GM19395 (cell line): Measurements from ENCODE around the gene FARS2.
"Not testable (repeated sequence)": the region's sequence is repeated elsewhere in the genome, so short reads cannot be mapped to it uniquely, and the experiment has no call there.

Experiments
- ATAC-seq: cut with Tn5 transposase; IDR thresholded peaks from one replicate; pipeline ENCODE4 v1.9.1; 2021; ENCODE audit warnings: mild to moderate bottlenecking, moderate library complexity; ENCODE audit not compliant: unreplicated experiment

FARS2 gene

DNA sequence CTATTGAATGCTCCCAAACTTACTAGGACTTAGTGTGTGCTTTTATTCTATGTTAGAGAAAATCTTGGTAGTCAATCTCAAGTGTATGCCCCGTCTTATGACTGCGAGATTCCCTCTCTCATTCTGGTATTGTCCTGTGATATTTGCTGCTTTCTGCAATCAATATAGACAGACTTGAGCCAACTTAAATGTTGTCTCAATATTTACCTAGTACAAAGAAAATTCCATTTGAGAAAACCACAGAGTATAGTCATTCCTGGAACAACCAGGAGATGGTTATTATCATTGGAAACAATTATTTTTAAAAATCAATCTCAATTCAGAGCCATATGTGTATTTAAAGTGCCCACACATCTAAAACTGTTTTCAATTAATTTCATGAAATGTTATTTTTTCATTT, 415.4 kb downstream of the FARS2 start:
- ATAC-seq: no peak

DNA sequence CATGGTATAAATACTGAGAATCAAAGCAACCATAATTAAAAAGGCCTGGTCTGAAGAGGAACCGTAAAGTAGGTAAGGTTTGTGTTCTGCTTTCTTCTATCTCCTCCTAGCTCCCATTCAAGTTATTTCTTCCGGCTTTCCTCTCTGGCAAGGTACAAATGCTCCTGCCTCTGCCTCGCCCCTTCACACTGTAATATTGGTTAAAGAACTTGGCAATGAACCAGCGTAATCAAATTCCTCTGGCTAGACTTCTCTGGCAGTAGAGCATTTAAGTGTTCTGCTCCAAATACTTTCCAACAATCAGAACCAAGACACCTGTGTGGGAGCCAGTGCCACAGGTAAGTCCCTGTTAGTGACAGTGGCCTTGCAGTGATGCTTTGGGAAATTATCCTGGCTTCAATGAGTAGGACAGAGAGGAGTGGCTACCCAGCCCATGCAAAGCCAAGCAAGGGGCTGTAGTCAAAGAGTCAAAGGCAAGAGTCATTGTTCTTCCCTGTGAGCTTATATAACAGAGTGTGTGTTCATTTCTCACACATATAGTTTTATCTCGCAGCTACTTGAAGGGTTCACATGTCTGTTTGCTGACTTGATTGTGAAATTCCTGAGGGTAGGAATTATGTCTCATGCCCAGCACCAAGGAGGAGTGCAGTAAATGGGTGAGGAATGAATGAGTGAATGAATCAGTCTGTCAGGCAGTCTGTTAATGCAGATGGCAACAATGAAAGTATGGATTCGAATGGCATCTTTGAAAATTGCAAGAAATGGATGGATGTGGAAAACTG, 416.1 kb downstream of the FARS2 start:
- ATAC-seq: no peak

DNA sequence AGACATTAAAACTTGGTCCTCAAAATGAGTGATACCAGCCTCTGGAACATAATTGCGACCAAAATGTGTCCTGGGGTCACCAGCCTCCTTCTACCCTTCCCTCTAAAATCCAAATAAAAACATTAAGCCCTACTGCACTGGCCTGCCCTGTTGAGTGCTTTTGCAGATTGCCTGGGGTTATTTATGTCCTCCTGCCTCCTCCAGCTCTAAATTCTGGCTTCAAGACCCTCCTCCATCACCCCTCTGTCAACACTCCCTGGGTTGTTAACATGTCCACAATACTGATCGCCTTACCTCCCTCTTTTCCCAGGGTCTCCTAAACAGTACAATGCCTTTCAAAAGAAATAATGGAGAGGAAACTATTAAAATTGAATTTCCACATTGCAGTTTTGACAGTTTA, 418.0 kb downstream of the FARS2 start:
- ATAC-seq: no peak

DNA sequence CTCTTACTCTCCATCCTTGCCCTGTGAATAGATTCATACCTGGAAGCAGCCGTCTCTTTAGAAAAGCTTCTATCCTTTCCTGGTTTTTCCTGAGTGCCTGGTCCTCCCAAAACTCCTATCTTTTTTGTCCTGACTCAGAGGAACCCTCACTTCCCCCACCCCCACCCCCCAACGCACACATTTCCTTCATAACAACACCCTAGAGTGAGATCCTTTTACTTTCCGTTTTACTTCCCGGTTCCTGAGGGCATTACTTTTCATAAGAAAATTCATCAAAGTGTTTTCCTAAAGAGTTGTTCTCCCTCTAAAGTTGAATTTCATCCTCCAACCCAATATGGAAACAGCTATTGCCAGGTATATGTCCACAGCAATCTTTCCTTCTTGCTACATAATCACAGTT, 418.4 kb downstream of the FARS2 start:
- peak; percentile 20 for ATAC-seq

DNA sequence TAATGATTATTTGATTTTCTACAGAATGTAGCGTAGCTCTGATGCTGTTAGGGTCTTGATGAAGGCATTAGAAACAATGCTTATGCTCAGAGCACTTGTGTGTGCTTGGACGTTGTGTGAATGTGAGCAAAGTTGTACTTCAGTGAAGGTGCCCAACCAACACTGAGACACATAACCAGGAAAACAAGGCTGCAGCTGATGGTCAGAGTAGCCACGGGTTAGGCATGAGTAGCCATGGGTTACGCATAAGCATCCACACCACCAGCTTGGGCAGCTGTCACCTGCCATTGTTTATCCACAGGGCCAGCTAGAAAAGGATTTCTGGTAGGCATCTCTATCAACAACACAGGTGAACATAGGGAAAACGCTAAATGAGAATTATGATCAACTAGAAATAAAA, 418.8 kb downstream of the FARS2 start:
- ATAC-seq: peak; percentile 58

DNA sequence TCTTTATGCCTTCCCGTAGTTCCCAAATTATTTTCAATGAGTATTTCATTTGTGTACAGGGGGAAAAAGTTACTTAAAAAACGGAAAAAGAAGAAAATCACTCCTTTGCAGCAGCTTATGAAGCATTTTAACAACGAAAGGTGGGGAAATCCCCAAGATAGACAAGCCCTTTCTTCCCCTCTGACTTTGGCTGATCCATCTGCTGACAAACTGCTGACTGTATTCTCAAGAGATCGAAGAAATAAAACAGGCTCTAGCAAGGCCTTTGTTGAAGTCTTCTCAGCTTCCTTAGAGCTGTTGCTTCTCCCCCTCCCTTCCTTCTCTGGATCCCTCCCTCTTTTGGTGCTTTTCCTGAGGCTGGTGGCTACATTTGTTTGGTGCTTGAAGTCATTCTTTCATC, 420.2 kb downstream of the FARS2 start:
- ATAC-seq: no peak

DNA sequence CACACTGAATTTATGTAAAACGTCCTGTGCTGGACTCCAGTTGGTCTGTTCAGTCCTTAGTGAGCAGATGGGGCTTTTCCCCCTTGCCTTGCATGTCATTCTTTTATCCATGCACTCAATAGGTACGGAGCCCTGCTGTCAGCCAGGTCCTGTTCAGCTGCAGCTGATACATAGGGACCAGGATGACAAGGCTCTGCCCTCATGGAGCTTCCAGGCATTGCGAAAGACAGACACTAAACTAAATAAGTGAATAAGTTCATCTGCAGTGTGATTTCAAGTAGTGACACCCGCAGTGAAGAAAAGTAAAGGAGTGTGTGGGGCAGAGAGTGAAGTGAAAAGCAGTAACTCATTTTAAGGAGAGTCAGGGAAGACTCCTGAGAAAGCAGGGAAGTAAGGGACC, 421.2 kb downstream of the FARS2 start:
- ATAC-seq: no peak

DNA sequence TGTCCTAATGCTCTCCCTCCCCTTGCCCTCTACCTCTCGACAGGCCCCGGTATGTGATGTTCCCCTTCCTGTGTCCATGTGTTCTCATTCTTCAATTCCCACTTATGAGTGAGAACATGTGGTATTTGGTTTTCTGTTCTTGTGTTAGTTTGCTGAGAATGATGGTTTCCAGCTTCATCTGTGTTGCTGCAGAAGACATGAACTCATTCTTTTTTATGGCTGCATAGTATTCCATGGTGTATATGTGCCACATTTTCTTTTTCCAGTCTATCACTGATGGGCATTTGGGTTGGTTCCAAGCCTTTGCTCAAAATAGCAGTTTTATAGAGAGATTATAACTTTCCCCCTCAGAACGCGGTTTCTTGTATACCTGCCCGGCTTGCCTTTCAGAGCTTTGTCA, 422.4 kb downstream of the FARS2 start:
- not testable (repeated sequence) for ATAC-seq

DNA sequence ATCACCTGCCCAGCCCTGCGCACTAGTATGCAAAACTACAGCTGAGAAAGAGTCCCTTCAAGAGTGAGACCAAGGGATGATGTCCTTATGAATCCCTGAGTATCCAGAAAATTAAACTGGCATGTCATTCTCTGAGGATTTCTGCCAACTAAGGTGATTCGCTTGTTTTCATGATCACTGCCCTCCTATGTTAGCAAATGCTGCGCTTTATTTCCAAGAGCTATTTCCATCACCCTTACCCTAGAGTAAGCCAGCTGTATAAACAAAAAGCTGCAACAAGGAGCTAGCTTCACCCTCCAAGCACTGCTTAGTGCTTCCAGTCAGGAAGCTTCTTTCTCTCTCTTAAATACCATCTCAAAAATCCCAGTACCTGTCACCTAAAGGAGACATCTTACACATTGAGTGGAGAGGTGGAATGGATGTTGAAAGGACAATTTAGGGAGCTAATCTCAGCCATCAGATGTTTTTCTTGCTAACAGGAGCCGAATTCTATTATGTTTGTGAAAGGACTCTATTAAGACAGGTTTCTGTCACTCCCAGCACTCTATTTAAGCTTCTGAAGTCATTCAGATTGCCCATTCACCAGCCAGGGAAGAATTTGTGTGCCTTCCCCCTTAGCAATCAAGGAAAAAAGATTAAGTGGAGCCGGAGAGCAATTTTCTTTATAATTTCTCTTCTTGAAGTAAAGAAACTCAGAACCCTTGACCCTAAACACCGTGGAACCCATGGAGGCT, 423.2 kb downstream of the FARS2 start:
- ATAC-seq: no peak

DNA sequence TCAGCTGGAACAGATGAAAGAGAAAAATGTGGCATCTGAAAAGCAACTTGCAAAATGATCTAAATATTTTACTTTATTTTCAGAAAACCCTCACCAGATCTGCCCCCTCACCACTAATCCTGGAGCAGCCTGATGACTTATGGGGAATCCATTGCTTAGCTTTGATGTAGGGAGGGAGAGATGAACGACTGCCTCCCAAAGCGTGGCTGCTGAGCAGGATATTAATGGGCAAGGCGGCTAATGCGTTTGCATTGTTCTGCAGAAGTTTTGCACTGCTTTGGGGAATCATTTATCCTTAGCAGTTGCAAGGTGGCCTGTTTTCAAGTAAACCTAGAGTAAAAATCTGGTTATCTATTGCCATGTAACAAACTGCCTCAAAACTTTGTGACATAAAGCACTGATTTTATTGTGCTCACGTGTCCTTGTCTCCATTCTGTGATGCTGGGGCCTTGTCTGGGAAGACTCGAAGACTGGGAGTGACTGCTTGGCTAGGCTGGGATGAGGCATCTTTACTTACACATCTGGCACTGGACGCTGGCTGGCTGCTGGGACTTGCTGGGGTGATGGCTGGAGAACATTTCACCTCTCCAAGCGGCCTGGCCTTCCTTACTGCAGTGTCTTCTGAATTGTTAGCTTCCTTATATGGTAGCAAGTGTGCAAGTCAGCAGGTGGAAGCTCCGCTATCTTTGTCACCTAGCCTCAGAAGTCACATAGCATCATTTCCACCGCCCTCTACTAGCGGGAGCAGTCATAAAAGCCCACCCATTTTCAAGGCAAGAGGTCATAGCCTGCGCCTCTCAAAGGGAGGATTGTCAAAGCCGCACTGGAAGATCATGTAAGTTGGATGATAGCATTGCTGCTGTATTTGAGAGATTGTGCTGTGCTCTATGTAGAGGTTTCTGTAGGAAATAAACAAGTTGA, 432.2 kb downstream of the FARS2 start:
- no peak for ATAC-seq

DNA sequence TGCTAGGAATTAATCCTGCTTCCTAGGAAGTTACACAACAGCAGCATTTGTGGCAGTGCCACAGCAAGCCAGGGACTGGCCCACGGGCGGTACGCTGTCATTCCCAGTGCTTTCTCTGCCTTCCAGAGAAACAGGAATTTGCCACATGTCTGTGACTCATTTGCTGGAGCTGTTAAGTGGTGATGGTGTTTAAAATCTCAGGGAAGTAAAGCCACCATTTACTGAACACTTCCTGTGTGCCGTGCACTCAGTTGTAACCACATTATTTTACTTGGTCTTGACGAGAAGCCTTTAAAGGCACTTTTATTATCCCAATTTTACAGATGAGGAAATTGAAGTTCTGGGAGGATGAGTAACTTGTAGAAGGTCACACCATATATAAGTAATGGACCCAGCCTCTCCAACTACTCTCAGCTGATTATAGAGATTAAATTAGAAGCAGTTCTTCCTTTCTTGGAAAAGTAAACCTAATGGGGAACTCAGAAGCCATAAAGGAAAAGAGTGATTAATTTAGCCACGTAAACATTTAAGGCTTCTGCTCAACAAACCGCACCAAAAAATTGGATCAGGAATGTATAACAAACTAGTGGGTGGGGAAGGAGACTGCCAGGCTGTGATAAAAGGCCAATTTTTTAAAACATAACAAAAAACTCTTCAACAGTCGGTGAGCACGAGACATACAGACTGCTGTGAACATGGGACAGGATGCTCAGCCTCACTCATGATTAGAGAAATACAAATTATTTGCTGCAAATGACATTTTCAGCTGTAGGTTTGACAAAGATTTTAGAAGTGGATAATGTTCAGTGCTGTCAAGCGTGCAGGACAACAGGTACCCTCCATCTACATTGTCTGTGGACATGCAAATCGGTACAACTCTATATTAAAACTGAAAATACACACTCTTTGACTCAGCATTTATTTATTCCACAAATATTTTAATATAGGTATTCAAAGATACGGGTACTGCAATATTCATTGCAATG, 434.2 kb downstream of the FARS2 start:
- no peak for ATAC-seq

DNA sequence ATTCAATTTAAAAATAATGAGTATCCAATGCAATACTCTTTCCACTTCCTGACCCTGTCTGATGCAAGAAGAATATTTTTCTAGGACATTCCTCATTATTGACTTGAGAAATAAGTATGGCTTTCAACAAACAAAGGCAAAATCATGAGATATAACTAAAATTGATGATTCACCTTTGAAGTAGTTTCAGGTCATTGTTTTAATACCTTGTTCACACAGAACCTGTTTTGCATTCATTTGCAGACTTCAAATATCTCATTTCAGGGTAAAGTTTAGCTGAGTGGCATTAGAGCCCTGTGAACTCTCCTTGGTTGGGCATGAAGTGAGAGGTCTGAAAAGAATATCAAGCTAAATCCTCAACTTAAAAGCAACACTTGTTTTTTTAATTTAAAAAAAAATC, 436.2 kb downstream of the FARS2 start:
- no peak for ATAC-seq

DNA sequence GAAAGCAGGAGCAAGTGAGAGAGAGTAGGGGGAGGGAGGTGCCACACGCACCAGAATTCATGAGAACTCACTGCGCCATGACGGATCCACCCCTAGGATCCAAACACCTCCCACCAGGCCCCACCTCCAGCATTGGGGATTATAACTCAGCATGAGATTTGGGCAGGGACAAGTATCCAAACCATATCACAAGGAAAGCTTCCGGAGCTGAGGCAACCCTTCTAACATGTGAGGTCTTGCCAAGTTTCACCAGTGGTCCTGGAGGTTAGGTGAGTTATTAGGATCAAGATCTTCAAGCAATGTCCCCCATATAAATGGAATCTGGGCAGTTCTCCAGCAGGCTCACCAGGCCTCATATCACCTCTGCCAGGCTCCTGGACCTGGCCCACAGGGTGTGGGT, 437.0 kb downstream of the FARS2 start:
- ATAC-seq: no peak

DNA sequence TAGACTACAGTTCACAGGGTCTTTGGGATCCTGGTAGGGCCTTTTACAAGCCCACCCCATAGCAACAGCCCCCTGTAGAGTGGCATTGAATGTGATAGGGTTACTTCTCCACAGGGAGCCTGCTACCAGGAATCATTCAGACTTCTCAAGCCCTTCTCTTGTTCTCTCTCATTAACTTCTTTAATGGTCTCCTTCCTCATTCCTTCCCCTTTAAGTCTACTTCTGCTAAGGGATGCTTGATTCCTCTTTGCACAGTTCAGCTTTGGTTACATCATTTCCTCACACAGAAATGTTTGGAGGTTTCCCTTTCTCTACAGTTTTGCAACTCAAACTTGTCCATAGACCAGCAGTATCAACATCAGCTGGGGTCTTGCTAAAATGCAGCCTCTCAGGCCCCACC, 437.8 kb downstream of the FARS2 start:
- ATAC-seq: not testable (repeated sequence)

DNA sequence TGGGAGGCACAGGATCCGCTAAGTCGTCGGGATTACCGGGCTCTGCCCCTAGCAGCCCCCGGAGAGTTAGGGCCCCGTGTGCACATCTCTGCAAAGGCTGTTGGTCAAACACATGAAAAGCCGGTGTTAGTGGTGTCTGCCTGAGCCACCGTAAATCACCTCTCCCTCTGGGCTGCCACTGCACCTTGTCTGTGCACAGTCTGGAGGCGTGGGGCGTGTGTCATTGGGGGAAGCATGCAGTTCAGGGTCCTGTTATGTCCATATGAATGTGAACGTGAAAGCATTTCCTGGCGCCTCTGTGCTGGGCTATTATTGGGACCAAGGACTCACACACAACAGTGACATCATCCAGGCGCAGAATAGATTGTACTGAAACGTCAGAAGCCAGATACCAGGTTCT, 439.9 kb downstream of the FARS2 start:
- no peak for ATAC-seq

DNA sequence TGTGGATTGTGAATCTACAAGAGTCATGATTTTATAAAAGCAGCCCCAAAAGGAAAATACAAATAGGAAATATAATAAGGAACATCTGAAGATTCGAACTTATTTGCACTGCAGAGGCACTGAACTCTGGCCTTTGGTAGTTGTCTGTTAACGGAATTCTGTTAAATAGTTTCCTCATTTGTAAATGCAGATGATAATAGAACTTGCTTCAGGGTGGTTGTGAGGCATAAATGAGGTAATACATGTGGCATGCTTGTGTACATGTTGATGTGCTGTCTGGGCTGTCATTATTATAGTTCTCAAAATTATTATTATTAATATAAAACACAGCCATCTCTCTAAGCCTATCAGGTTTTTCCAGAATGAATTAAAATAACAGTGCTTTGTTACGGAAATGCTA, 443.4 kb downstream of the FARS2 start:
- ATAC-seq: no peak

DNA sequence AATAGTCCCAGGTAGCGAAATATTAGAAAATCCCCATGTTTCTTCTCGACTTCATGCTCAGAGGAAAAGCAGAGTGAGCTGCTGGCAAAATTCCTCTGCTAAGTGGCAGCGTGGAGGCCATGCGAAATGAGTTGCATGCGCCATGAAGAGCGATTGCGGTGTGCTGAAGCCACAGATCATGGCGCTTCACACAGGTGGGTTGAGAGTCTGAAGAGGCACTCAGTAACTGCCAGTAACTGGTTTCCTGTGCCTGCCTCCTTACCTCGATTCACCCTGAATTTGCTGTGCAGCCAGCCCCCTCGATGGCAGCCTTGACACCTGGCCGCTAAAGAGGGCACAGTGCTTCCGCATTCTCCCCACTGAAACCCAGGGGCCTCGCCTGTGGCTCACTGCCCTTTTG, 443.9 kb downstream of the FARS2 start:
- ATAC-seq: no peak

DNA sequence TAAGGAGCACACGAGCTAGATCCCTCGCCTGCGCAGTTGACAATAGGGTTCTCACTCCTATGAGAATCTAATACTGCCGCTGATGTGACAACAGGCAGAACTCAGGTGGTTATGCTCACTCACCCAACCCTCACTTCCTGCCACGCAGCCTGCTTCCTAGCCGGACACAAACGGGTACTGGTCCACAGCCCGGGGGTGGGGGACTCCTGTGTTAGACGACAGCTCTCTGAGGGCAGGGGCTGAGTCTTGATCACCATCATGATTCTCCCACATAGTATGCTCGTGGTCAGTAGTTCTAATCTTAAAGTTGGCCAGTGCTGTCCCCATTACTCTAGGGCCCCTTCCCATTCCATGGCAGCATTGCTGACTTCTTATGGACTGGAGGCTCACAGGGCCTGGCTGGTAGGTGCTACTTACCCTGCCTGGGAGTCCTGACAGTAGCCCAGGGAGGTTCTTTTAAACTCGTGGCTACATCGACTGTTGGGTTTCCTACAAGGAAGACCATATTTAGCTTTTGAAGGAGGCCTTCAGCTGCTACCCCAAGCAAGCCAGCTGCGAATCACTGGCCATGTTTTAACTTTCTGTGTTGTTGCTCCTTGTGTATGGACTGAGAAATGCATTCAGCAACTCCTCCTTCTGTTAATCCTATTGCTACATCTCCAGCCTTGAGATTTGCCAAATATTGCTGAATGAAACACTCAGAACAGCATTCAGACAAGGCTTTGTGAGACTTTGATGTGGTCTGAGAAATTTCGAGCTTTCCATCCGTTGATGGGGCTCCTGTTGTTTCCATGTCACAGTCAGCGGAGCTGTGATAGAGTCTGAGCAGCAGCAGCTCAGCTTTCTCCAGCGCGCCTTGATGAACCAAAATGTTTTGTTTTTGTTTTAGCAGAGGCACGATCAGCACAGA, 445.1 kb downstream of the FARS2 start:
- ATAC-seq: no peak
